Right lobe of liver (tissue), 6 donors: ENCODE data around the gene OSBPL10. TPM values are rescaled to one million over a fixed set of nuclear protein-coding genes. Genes with fewer than 3 reads are reported as not detected.
A peak's percentile ranks its signal among the peaks of the same experiment; 100 is the strongest.

Experiments
- ATAC-seq, 4 donors: fragments of 200-7000 bp; cut with Tn5 transposase; one replicate each; pipeline ENCODE4 v1.9.1; 2020; ENCODE audit warnings: mild to moderate bottlenecking in 4 of 4, moderate library complexity in 4 of 4
- DNase-seq, 3 donors: peaks; one replicate each; pipeline ENCODE4 v3.0.0-alpha.2; 2020
- H3K27ac ChIP-seq, 3 donors: fragments of 200-600 bp; one replicate each; pipeline ENCODE4 v1.8.0; 2022
- H3K27me3 ChIP-seq, 2 donors: fragments of 200-600 bp; one replicate each; pipeline ENCODE4 v1.8.0; 2022
- H3K36me3 ChIP-seq, 4 donors: fragments of 200-600 bp; sonication (generic) in 1 of 4; one replicate each; pipeline versions ENCODE4 v1.5.1 to v1.8.0; 2017 to 2022; ENCODE audit warnings: control low read depth in 1 of 4
- H3K4me1 ChIP-seq, 4 donors: fragments of 200-600 bp; sonication (generic) in 1 of 4; one replicate each; pipeline versions ENCODE4 v1.5.1 to v1.8.0; 2017 to 2022; ENCODE audit warnings: control low read depth in 1 of 4
- H3K4me3 ChIP-seq, 3 donors: fragments of 200-600 bp; one replicate each; pipeline ENCODE4 v1.8.0; 2022
- H3K9me3 ChIP-seq, 4 donors: fragments of 200-600 bp; sonication (generic) in 1 of 4; one replicate each; pipeline versions ENCODE4 v1.5.1 to v1.8.0; 2017 to 2022; ENCODE audit warnings: control low read depth in 1 of 4
- CTCF ChIP-seq, 4 donors: fragments of 200-600 bp in 3 of 4; fragments of 450-650 bp in 1 of 4; IDR thresholded peaks; one replicate each; pipeline versions ENCODE4 v1.5.1 to v1.8.0; 2016 to 2022; ENCODE audit warnings: antibody characterized with exemption in 4 of 4, mild to moderate bottlenecking in 2 of 4
- POLR2A ChIP-seq: fragments of 450-650 bp; IDR thresholded peaks from one replicate; pipeline ENCODE4 v1.6.1; 2017; ENCODE audit warnings: antibody characterized with exemption, mild to moderate bottlenecking
- WGBS: methylation state at CpG from one replicate; pipeline ENCODE4 v1.1.6; 2018; ENCODE audit warnings: low coverage, low lambda C conversion rate; ENCODE audit not compliant: insufficient coverage; ENCODE audit errors: missing lambda C conversion rate; 5-methylcytosine and 5-hydroxymethylcytosine counted together
- intact Hi-C, 2 donors: fragments of 100-400 bp; cut with DNase I; formaldehyde crosslinking; loops; one replicate each; pipeline versions ENCODE4 v1.11.2 to v1.14.1; 2022
- total RNA-seq, 6 experiments: library from RNA; depleted of rRNA in 2 of 6; stranded (reverse); fragments of >200 nt in 2 of 6; fragmentation: NEBNext Ultra II Directional in 3 of 6; extraction: Animal tissue kit (Norgen Biotek cat#: 25700) in 3 of 6; gene quantifications; one replicate each; pipeline versions ENCODE4 v1.1.0 to v1.2.4, GENCODE V29; 2016 to 2023
- donor health status: DM: no; HTN: yes; CAD: no.
- donor health status: DM: no; HTN: no; CAD: no.
- donor health status: DM: no; HTN: no; CAD: no.
- donor health status: DM: no; HTN: yes; CAD: no.
- donor health status: DM: no; HTN: yes; CAD: no.

OSBPL10 gene
- total RNA-seq, 6 experiments from 2014 or later = 2.2 to 13.0 (median 3.7) TPM

- TF ChIP-seq CTCF (IDR thresholded peaks at IDR 0.05) (no peak), POLR2A (no peak)
- Histone ChIP-seq H3K27ac (no peak overlapping the region), H3K36me3 (no peaks in the 10 kb centered on the region), H3K4me3 (no peak overlapping the region), H3K27me3 (no peaks in the 10 kb centered on the region), H3K9me3 (no peaks in the 10 kb centered on the region), H3K4me1 (no peaks in the 10 kb centered on the region)
- DNase-seq (no peak), ATAC-seq (no peak)
- intact Hi-C loops = no loop called here
- WGBS = no CpG with 5 or more reads among the region's 1 CpG
Observed at GRCh38 chr3:31740397-31740796, 240.7 kb downstream of the OSBPL10 start.

GRCh38 chr3:31738412-31738811 is 242.7 kb downstream of the OSBPL10 start:
- no peak overlapping the region for H3K4me3 ChIP-seq
- intact Hi-C loops = no loop called here
- no peaks in the 10 kb centered on the region for H3K4me1 ChIP-seq
- H3K27ac ChIP-seq = no peak overlapping the region
- peak in 2 of 4 donors; percentile 59 for ATAC-seq
- TF ChIP-seq CTCF (IDR thresholded peaks at IDR 0.05) (no peak), POLR2A (no peak)
- no peaks in the 10 kb centered on the region for H3K27me3 ChIP-seq
- WGBS = 29% methylated on average over 7 of the region's 7 CpGs
- no peaks in the 10 kb centered on the region for H3K36me3 ChIP-seq
- DNase-seq = no peak
- no peaks in the 10 kb centered on the region for H3K9me3 ChIP-seq

GRCh38 chr3:31735667-31736066 is 245.4 kb downstream of the OSBPL10 start:
- intact Hi-C loops = no loop called here
- ATAC-seq = no peak
- TF ChIP-seq POLR2A (no peak), CTCF (IDR thresholded peaks at IDR 0.05) (no peak)

GRCh38 chr3:31733234-31733667 is 247.8 kb downstream of the OSBPL10 start:
- Histone ChIP-seq H3K4me3 (no peak overlapping the region), H3K9me3 (no peaks in the 10 kb centered on the region), H3K27ac (no peak overlapping the region), H3K4me1 (peaks cover 0 to 4% (median 0%) of the 10 kb centered on the region in 4 donors), H3K36me3 (no peaks in the 10 kb centered on the region), H3K27me3 (no peaks in the 10 kb centered on the region)
- intact Hi-C loops = no loop called here
- ATAC-seq (peak; percentile 58 to 76 (median 69)), DNase-seq (peak in 2 of 3 donors; percentile 57 to 77)
- WGBS = 25% methylated on average over 4 of the region's 4 CpGs
- TF ChIP-seq POLR2A (no peak), CTCF (IDR thresholded peaks at IDR 0.05) (no peak)

More at GRCh38 chr3:31735667-31736066, 245.4 kb downstream of the OSBPL10 start:
- Histone ChIP-seq H3K36me3 (no peaks in the 10 kb centered on the region), H3K27ac (no peak overlapping the region), H3K9me3 (no peaks in the 10 kb centered on the region), H3K4me3 (no peak overlapping the region), H3K27me3 (no peaks in the 10 kb centered on the region), H3K4me1 (peaks cover 0 to 4% (median 0%) of the 10 kb centered on the region in 4 donors)
- WGBS = 62% methylated on average over 5 of the region's 5 CpGs
- no peak for DNase-seq

GRCh38 chr3:31732548-31732947 is 248.5 kb downstream of the OSBPL10 start:
- WGBS = no CpG with 5 or more reads among the region's 8 CpGs
- Histone ChIP-seq H3K27me3 (no peaks in the 10 kb centered on the region), H3K27ac (no peak overlapping the region), H3K9me3 (no peaks in the 10 kb centered on the region), H3K36me3 (no peaks in the 10 kb centered on the region), H3K4me3 (no peak overlapping the region), H3K4me1 (peaks cover 0 to 4% (median 0%) of the 10 kb centered on the region in 4 donors)
- no peak for DNase-seq
- peak in 1 of 4 donors; percentile 24 for ATAC-seq
- intact Hi-C loops = no loop called here
- TF ChIP-seq POLR2A (no peak), CTCF (IDR thresholded peaks at IDR 0.05) (no peak)
